Neural cell (in vitro differentiated cells): Measurements from ENCODE around the gene TTC23. TPM values are rescaled to one million over a fixed set of nuclear protein-coding genes. Genes with fewer than 3 reads are reported as not detected.

Experiments
- H2AFZ ChIP-seq: fragments of 200-600, 300-800 bp; sonication (generic), shearing (Covaris generic); 2 replicates; pipeline ENCODE4 v1.6.0; 2014; ENCODE audit warnings: low read depth, mild to moderate bottlenecking, antibody characterized with exemption, low read length, moderate library complexity
- H3F3A ChIP-seq: fragments of 200-600 bp; shearing (Covaris generic); 2 replicates; pipeline ENCODE4 v1.6.1; 2016; ENCODE audit warnings: mild to moderate bottlenecking, moderate library complexity, mixed read lengths, antibody characterized with exemption, low read length; ENCODE audit not compliant: insufficient read depth, poor library complexity, severe bottlenecking
- H3K27ac ChIP-seq: fragments of 200-600, 300-800 bp; sonication (generic), shearing (Covaris generic); 2 replicates; pipeline ENCODE4 v1.5.1; 2014; ENCODE audit warnings: mild to moderate bottlenecking, low read length, moderate library complexity
- H3K27me3 ChIP-seq: fragments of 300-800, 200-600 bp; sonication (generic), shearing (Covaris generic); 2 replicates; pipeline ENCODE4 v1.6.0; 2014; ENCODE audit warnings: mild to moderate bottlenecking, low read depth, low read length, moderate library complexity; ENCODE audit not compliant: insufficient read depth
- H3K36me3 ChIP-seq: fragments of 300-800, 200-600 bp; sonication (generic), shearing (Covaris generic); 2 replicates; pipeline ENCODE4 v1.5.1; 2014; ENCODE audit warnings: mild to moderate bottlenecking, antibody characterized with exemption, low read length, moderate library complexity; ENCODE audit not compliant: insufficient read depth
- H3K4me2 ChIP-seq: fragments of 300-800, 200-600 bp; sonication (generic), shearing (Covaris generic); 2 replicates; pipeline ENCODE4 v1.6.0; 2014; ENCODE audit warnings: mild to moderate bottlenecking, low read length
- H3K4me3 ChIP-seq: fragments of 300-800, 200-600 bp; sonication (generic), shearing (Covaris generic); 2 replicates; pipeline ENCODE4 v1.5.1; 2014; ENCODE audit warnings: mild to moderate bottlenecking, low read length, moderate library complexity
- H3K79me2 ChIP-seq: fragments of 200-600 bp; shearing (Covaris generic); replicated peaks from 2 replicates; pipeline ENCODE4 v1.6.0; 2014; ENCODE audit warnings: mild to moderate bottlenecking, low read length, moderate library complexity; ENCODE audit not compliant: insufficient read depth
- H3K9ac ChIP-seq: fragments of 300-800, 200-600 bp; sonication (generic), shearing (Covaris generic); 2 replicates; pipeline ENCODE4 v1.6.1; 2016; ENCODE audit warnings: mild to moderate bottlenecking, low read length, mixed read lengths
- H3K9me2 ChIP-seq: fragments of 200-600 bp; shearing (Covaris generic); 2 replicates; pipeline ENCODE4 v1.6.1; 2016; ENCODE audit warnings: mild to moderate bottlenecking, low read length, mixed read lengths; ENCODE audit not compliant: insufficient read depth
- H3K9me3 ChIP-seq: fragments of 200-600, 300-800 bp; sonication (generic), shearing (Covaris generic); 2 replicates; pipeline ENCODE4 v1.6.1; 2016; ENCODE audit warnings: mild to moderate bottlenecking, mixed run types, low read length, moderate library complexity, mixed read lengths
- H4K20me1 ChIP-seq: fragments of 200-600 bp; shearing (Covaris generic); 2 replicates; pipeline ENCODE4 v1.6.1; 2016; ENCODE audit warnings: mild to moderate bottlenecking, mixed run types; ENCODE audit not compliant: insufficient read depth
- EP300 ChIP-seq: fragments of 450-650 bp; conservative IDR thresholded peaks from 2 replicates; pipeline ENCODE4 v1.6.1; 2014; ENCODE audit warnings: antibody characterized with exemption, mild to moderate bottlenecking, moderate library complexity; ENCODE audit not compliant: poor library complexity, severe bottlenecking
- EZH2 ChIP-seq: fragments of 200-600, 300-800 bp; shearing (Covaris generic), sonication (generic); IDR thresholded peaks from 2 replicates; pipeline ENCODE4 v1.6.1; 2014; ENCODE audit warnings: antibody characterized with exemption, low read length, borderline replicate concordance, mild to moderate bottlenecking; ENCODE audit not compliant: insufficient read depth, poor library complexity, severe bottlenecking
- MXI1 ChIP-seq: fragments of 450-650 bp; conservative IDR thresholded peaks from 2 replicates; pipeline ENCODE4 v1.6.1; 2014; ENCODE audit warnings: antibody characterized with exemption, mild to moderate bottlenecking; ENCODE audit not compliant: poor library complexity, severe bottlenecking
- POLR2AphosphoS5 ChIP-seq: IDR thresholded peaks from 2 replicates; pipeline ENCODE4 v1.6.1; 2012
- RAD21 ChIP-seq: fragments of 450-650 bp; conservative IDR thresholded peaks from 2 replicates; pipeline ENCODE4 v1.6.1; 2014; ENCODE audit warnings: antibody characterized with exemption, mild to moderate bottlenecking, moderate library complexity
- SMC3 ChIP-seq: fragments of 450-650 bp; conservative IDR thresholded peaks from 2 replicates; pipeline ENCODE4 v1.6.1; 2014; ENCODE audit warnings: antibody characterized with exemption, mild to moderate bottlenecking, moderate library complexity; ENCODE audit not compliant: poor library complexity
- TAF1 ChIP-seq: IDR thresholded peaks from 2 replicates; pipeline ENCODE4 v1.6.1; 2012; ENCODE audit warnings: low read depth
- polyA plus RNA-seq: library from polyadenylated mRNA; depleted of rRNA; stranded (reverse); fragments of >200 nt; gene quantifications from 2 replicates; pipeline ENCODE4 v1.2.3, GENCODE V29; 2014
- TF ChIP-seq, protein P1 (sequence below): IDR thresholded peaks from 2 replicates; pipeline ENCODE4 v1.6.1; 2012; ENCODE audit warnings: borderline replicate concordance
- TF ChIP-seq, protein P2 (sequence below): fragments of 450-650 bp; IDR thresholded peaks from 2 replicates; pipeline ENCODE4 v1.5.1; 2014; ENCODE audit warnings: antibody characterized with exemption, mild to moderate bottlenecking, moderate library complexity; ENCODE audit not compliant: poor library complexity, severe bottlenecking

Gene TTC23
- polyA plus RNA-seq, 1 donor from 2014 or later: 6.2 TPM

DNA sequence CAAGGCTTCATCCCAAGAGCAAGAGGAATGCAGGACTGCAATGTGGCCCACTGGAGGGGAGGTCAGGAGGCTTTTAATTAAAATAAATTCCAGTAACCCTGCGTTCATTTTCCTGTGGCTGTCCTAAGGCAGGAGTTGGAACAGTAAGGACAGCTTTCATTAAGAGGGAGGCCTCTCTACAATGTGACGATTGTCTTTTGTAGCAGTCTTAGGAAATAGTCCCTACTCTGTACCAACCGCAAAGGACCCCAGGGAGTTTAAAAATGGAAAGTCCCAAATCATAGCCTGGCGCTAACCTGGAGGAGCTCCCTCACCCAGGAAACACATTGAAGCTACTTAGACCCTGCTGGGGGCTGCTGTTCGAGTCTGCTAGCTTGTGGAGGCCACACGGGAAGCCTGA is 81.7 kb downstream of the TTC23 start:
- H3K79me2 ChIP-seq: no peaks in the 10 kb centered on the region
- no peaks in the 10 kb centered on the region for H4K20me1 ChIP-seq
- H3K9ac ChIP-seq: no peak overlapping the region
- no peaks in the 10 kb centered on the region for H3K9me3 ChIP-seq
- H3F3A ChIP-seq: no peaks in the 10 kb centered on the region
- H3K4me2 ChIP-seq: no peak overlapping the region
- H3K27ac ChIP-seq: no peak overlapping the region
- H3K27me3 ChIP-seq: no peaks in the 10 kb centered on the region
- no peak overlapping the region for H3K4me3 ChIP-seq
- TF ChIP-seq TAF1: no peak
- H3K9me2 ChIP-seq: no peaks in the 10 kb centered on the region
- H3K36me3 ChIP-seq: no peaks in the 10 kb centered on the region
- no peak overlapping the region for H2AFZ ChIP-seq

- Histone ChIP-seq H3K9me2 (no peaks in the 10 kb centered on the region), H3K27ac (no peak overlapping the region), H3K4me3 (no peak overlapping the region), H4K20me1 (no peaks in the 10 kb centered on the region), H3K9ac (no peak overlapping the region), H3K27me3 (no peaks in the 10 kb centered on the region), H3K4me2 (no peak overlapping the region), H3K9me3 (no peaks in the 10 kb centered on the region), H3F3A (no peaks in the 10 kb centered on the region), H3K79me2 (no peaks in the 10 kb centered on the region), H3K36me3 (no peaks in the 10 kb centered on the region), H2AFZ (no peak overlapping the region)
- no peak for TF ChIP-seq TAF1
- TF ChIP-seq EP300: no peak
- TF ChIP-seq RAD21: no peak
- TF ChIP-seq, protein P1, sequence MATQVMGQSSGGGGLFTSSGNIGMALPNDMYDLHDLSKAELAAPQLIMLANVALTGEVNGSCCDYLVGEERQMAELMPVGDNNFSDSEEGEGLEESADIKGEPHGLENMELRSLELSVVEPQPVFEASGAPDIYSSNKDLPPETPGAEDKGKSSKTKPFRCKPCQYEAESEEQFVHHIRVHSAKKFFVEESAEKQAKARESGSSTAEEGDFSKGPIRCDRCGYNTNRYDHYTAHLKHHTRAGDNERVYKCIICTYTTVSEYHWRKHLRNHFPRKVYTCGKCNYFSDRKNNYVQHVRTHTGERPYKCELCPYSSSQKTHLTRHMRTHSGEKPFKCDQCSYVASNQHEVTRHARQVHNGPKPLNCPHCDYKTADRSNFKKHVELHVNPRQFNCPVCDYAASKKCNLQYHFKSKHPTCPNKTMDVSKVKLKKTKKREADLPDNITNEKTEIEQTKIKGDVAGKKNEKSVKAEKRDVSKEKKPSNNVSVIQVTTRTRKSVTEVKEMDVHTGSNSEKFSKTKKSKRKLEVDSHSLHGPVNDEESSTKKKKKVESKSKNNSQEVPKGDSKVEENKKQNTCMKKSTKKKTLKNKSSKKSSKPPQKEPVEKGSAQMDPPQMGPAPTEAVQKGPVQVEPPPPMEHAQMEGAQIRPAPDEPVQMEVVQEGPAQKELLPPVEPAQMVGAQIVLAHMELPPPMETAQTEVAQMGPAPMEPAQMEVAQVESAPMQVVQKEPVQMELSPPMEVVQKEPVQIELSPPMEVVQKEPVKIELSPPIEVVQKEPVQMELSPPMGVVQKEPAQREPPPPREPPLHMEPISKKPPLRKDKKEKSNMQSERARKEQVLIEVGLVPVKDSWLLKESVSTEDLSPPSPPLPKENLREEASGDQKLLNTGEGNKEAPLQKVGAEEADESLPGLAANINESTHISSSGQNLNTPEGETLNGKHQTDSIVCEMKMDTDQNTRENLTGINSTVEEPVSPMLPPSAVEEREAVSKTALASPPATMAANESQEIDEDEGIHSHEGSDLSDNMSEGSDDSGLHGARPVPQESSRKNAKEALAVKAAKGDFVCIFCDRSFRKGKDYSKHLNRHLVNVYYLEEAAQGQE: no peak
- no peak for TF ChIP-seq MXI1
- no peak for TF ChIP-seq POLR2AphosphoS5
- no peak for TF ChIP-seq EZH2
- TF ChIP-seq, protein P2, sequence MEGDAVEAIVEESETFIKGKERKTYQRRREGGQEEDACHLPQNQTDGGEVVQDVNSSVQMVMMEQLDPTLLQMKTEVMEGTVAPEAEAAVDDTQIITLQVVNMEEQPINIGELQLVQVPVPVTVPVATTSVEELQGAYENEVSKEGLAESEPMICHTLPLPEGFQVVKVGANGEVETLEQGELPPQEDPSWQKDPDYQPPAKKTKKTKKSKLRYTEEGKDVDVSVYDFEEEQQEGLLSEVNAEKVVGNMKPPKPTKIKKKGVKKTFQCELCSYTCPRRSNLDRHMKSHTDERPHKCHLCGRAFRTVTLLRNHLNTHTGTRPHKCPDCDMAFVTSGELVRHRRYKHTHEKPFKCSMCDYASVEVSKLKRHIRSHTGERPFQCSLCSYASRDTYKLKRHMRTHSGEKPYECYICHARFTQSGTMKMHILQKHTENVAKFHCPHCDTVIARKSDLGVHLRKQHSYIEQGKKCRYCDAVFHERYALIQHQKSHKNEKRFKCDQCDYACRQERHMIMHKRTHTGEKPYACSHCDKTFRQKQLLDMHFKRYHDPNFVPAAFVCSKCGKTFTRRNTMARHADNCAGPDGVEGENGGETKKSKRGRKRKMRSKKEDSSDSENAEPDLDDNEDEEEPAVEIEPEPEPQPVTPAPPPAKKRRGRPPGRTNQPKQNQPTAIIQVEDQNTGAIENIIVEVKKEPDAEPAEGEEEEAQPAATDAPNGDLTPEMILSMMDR: no peak
- no peak for TF ChIP-seq SMC3
Measured at GRCh38 chr15:99167201-99167600, 82.2 kb downstream of the TTC23 start.
